Measurements from ENCODE around the gene FOCAD. TPM values are rescaled to one million over a fixed set of nuclear protein-coding genes. Genes with fewer than 3 reads are reported as not detected.

Gene FOCAD
- total and polyA plus RNA-seq, 2 donors (not counting 1 experiment from before 2014, with no cell fraction given), result 4.0 to 10.1 TPM

- Histone ChIP-seq H3K4me3 (ENCODE audit: control extremely low read depth in 1 of 5, extremely low read depth in 1 of 5, insufficient read depth in 1 of 5, low read depth in 2 of 5, low read length in 4 of 5) (no peak overlapping the region), H3K36me3 (replicated peaks in 1 of 2; ENCODE audit: control extremely low read depth in 1 of 2, control insufficient read depth in 1 of 2, extremely low read depth in 1 of 2, insufficient read depth in 2 of 2, low read length in 1 of 2) (peaks cover 0 to 4% of the 10 kb centered on the region in 2 experiments), H3K27ac (ENCODE audit: low read length in 2 of 2) (no peak overlapping the region), H3K4me2 (replicated peaks; ENCODE audit: low read depth, low read length, poor library complexity, severe bottlenecking) (no peak overlapping the region), H3K9me3 (ENCODE audit: control extremely low read depth in 1 of 3, control insufficient read depth in 2 of 3, insufficient read depth in 1 of 3, low read length in 2 of 3) (no peaks in the 10 kb centered on the region), H3K9ac (ENCODE audit: low read length) (no peak overlapping the region), H3K79me2 (ENCODE audit: control insufficient read depth, insufficient read depth, low read length) (no peaks in the 10 kb centered on the region), H2AFZ (ENCODE audit: insufficient read depth, low read depth, low read length, poor library complexity, severe bottlenecking) (no peak overlapping the region), H3K4me1 (ENCODE audit: control insufficient read depth in 2 of 2, insufficient read depth in 2 of 2, low read length in 2 of 2) (peaks cover 0 to 6% of the 10 kb centered on the region in 2 donors), H3K27me3 (replicated peaks in 1 of 4; ENCODE audit: control extremely low read depth in 1 of 4, control insufficient read depth in 3 of 4, insufficient read depth in 4 of 4, low read length in 3 of 4) (no peaks in the 10 kb centered on the region), H4K20me1 (ENCODE audit: control insufficient read depth, insufficient read depth, low read length, poor library complexity, severe bottlenecking) (no peaks in the 10 kb centered on the region)
- Mint-ChIP-seq H3K27ac (no peak overlapping the region), H3K27me3 (no peaks in the 10 kb centered on the region), H3K4me3 (no peak overlapping the region), H3K9me3 (ENCODE audit: insufficient read depth) (no peaks in the 10 kb centered on the region), H3K4me1 (peaks cover 10% of the 10 kb centered on the region)
- TF ChIP-seq CTCF (IDR thresholded peaks at IDR 0.05), result no peak
- TF ChIP-seq EZH2 (IDR thresholded peaks at IDR 0.05; ENCODE audit: borderline replicate concordance, insufficient read depth, low read depth, low read length, poor library complexity, severe bottlenecking), result no peak
- DNase-seq (no peak), ATAC-seq (ENCODE audit: low read depth) (no peak)
- no CpG with 5 or more reads among the region's 1 CpG for WGBS (ENCODE audit: insufficient coverage)
- intact Hi-C loops (cut with micrococcal nuclease), result no loop called here
- POLR2A ChIA-PET, result no interaction called here
- CTCF ChIA-PET, result no interaction called here
Observed at GRCh38 chr9:20722221-20722620, 38.2 kb downstream of the FOCAD start.

- no peak for TF ChIP-seq CTCF (IDR thresholded peaks at IDR 0.05)
- TF ChIP-seq EZH2 (IDR thresholded peaks at IDR 0.05; ENCODE audit: borderline replicate concordance, insufficient read depth, low read depth, low read length, poor library complexity, severe bottlenecking), result no peak
- Histone ChIP-seq H3K27me3 (replicated peaks in 1 of 4; ENCODE audit: control extremely low read depth in 1 of 4, control insufficient read depth in 3 of 4, insufficient read depth in 4 of 4, low read length in 3 of 4) (no peaks in the 10 kb centered on the region), H3K9ac (ENCODE audit: low read length) (no peak overlapping the region), H3K4me1 (ENCODE audit: control insufficient read depth in 2 of 2, insufficient read depth in 2 of 2, low read length in 2 of 2) (peaks cover 0 to 6% of the 10 kb centered on the region in 2 donors), H3K4me2 (replicated peaks; ENCODE audit: low read depth, low read length, poor library complexity, severe bottlenecking) (peak overlapping the region; percentile 26), H3K4me3 (ENCODE audit: control extremely low read depth in 1 of 5, extremely low read depth in 1 of 5, insufficient read depth in 1 of 5, low read depth in 2 of 5, low read length in 4 of 5) (no peak overlapping the region), H3K27ac (ENCODE audit: low read length in 2 of 2) (no peak overlapping the region), H3K36me3 (replicated peaks in 1 of 2; ENCODE audit: control extremely low read depth in 1 of 2, control insufficient read depth in 1 of 2, extremely low read depth in 1 of 2, insufficient read depth in 2 of 2, low read length in 1 of 2) (peaks cover 0 to 4% of the 10 kb centered on the region in 2 experiments), H4K20me1 (ENCODE audit: control insufficient read depth, insufficient read depth, low read length, poor library complexity, severe bottlenecking) (no peaks in the 10 kb centered on the region), H3K9me3 (ENCODE audit: control extremely low read depth in 1 of 3, control insufficient read depth in 2 of 3, insufficient read depth in 1 of 3, low read length in 2 of 3) (no peaks in the 10 kb centered on the region), H2AFZ (ENCODE audit: insufficient read depth, low read depth, low read length, poor library complexity, severe bottlenecking) (peak overlapping the region; percentile 23), H3K79me2 (ENCODE audit: control insufficient read depth, insufficient read depth, low read length) (no peaks in the 10 kb centered on the region)
- WGBS (ENCODE audit: insufficient coverage), result 67% methylated on average over 1 of the region's 3 CpGs
- Mint-ChIP-seq H3K27ac (no peak overlapping the region), H3K4me1 (peaks cover 10% of the 10 kb centered on the region), H3K4me3 (no peak overlapping the region), H3K27me3 (no peaks in the 10 kb centered on the region), H3K9me3 (ENCODE audit: insufficient read depth) (no peaks in the 10 kb centered on the region)
- ChIA-PET POLR2A (no interaction called here), CTCF (no interaction called here)
- ATAC-seq (ENCODE audit: low read depth) (no peak), DNase-seq (no peak)
- intact Hi-C loops (cut with micrococcal nuclease), result no loop called here
Observed at GRCh38 chr9:20725675-20726074, 41.6 kb downstream of the FOCAD start.
